RPMI8226 (cell line): ENCODE measurements around the gene ADARB2.

ENCODE experiments used
- DNase-seq: peaks from one replicate; pipeline ENCODE4 v3.0.0-alpha.2; 2015

ADARB2 gene

GRCh38 chr10:1735562-1735961 lies 1.8 kb downstream of the ADARB2 start:
- DNase-seq = no peak

DNA sequence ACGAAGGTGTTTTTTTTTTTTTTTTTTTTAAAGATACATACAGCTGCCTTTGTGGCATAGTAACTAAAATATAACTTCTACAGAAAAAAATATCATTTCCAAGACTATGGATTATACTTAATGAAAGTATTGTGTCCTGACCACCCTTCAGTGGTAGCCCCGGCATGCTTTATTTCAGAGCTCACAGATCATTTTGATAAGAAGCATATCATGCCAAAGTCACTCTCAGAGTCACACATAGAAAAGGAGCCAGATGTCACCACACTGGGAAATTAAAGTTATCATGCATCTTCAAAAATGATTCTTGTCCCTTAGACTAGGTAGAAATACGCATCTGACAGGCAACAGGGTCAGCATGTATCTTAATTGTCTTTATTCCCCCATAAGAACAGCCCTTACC lies 3.0 kb downstream of the ADARB2 start:
- DNase-seq = no peak

DNA sequence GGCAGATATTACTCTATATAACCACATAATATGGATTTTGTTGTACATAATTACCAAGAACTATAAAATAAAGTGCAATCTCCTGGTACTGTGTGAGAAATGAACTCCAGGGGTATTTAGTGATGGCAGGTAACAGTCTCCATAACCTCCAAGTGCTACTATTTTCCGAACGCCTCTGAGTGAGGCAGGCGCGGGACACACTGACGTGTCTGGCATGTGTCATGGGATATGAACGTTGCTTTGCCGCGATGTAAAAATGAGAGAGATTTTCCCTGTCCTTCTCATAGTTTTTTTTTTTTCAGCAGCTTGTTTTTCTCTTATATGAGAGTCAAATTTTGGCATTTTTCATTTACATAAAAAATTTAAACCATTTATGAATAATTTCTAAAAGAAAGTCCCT lies 3.6 kb downstream of the ADARB2 start:
- DNase-seq = no peak

DNA sequence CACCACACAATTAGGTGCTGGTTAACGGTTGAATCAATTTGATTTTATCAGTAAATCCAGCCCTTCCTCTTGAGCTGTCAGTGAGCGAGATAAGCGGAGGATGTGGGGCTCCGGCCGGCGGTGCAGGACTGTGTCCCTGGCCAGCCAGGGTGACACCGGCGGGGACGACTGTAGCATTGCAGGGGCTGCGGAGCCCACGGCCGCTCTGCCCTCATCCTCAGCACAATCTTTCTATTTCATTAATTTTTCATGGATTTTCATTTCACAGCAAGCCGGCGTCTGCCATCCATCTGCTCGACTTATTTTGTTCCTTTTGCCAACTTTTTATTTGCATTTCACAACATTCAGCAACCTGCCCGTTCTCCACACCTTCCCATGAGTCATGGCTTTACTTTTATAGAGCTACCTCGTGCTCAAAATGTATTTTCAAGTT lies 4.7 kb downstream of the ADARB2 start:
- DNase-seq = no peak

GRCh38 chr10:1731592-1731991 lies 5.7 kb downstream of the ADARB2 start:
- DNase-seq = no peak

DNA sequence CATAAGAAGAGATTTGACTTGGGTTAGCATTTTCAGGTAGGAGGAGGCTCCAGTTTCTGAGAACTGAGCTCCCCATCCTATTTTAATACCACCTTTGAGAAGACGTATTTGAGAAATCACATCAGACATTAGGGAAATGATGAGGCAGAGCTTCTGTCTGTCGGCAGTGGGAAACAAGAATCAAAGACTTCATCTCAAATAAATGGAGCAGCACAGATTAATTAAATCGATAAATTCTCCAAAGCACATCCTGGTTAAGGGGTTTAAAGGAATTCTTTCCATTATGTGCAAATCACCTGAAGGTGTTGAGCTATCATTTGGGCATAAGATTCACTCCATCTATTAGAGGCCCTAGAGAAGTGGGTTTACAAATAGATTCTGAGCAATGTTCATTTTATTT lies 7.6 kb downstream of the ADARB2 start:
- DNase-seq = no peak

DNA sequence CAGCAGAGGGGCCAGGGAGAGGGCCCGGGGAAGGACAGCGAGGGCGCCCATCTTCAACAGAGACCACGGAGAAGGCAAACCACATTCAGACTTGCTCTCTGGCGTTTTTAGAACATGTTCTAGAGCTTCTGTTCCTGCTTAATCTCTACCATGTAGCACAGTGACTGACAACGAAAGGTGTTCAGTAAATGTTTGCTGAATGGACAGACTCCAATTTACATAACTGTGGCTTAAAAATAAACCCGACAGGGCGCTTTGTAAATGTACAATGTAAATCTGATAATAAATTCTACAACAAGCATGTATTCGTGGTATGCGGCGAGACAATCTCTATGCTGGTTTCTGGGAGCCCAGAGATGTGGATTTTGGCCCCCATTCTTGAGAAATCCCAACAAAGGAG lies 10.5 kb downstream of the ADARB2 start:
- no peak for DNase-seq

DNA sequence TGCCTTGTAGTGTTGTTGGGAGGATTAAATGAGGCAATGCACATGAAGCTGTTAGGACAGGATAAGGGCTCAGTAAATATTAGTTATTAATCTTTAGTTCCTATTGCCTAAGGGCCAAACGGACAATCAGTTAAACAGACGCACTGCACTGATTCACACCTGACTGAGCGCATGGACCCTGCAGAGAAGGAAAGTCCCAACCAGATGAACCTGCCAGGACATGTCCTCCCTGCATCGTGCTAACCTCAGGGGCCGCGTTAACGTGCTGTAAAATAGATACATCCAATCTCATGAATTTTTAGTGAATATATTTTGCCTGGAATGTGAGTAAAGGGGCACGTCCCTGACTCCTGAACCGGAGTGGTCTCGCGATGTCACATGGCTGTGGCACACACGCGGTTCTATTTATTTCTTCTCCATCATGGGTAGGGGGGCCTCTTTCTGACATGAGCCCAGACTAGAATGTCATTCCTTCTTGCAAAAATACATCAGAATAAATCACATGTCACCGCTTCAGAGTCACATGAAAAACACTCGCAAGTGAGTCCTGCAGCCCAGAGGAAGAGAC lies 12.3 kb downstream of the ADARB2 start:
- no peak for DNase-seq

DNA sequence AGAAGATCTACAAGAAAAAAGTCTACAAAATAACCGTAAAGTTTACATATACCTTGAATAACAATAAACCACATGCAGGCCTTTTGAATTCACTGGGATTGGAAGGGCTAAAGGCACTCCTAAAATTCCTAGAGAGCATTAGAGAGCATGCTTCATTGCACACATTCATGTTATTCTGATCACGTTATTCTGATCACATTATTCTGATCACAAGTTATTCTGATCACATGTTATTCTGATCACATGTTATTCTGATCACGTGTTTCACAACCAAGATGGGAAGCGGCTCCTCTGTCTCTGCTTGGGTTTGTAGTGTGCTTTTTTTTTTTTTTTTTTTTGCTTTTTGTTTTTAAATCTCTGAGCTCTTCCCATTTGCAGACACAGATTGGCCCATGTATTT lies 20.5 kb downstream of the ADARB2 start:
- DNase-seq = no peak

DNA sequence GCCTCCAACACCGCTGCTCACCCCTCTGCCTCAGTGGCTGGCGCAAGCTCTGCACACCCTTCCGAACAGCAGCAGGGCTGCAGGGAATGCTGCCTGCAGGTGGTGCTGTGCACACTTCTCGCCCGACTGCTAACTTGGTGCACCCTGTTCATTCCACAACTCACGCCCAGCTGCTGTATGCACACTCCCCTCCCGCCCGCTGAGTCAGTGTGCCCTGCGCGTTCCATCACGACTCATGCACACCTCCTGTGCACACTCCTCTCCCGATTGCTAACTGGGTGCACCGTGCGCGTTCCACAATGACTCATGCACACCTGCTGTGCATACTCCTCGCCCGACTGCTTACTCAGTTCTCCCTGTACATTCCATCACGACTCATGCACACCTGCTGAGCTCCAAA lies 21.5 kb downstream of the ADARB2 start:
- DNase-seq = peak; percentile 51

GRCh38 chr10:1712944-1713671 lies 24.2 kb downstream of the ADARB2 start:
- DNase-seq = no peak

DNA sequence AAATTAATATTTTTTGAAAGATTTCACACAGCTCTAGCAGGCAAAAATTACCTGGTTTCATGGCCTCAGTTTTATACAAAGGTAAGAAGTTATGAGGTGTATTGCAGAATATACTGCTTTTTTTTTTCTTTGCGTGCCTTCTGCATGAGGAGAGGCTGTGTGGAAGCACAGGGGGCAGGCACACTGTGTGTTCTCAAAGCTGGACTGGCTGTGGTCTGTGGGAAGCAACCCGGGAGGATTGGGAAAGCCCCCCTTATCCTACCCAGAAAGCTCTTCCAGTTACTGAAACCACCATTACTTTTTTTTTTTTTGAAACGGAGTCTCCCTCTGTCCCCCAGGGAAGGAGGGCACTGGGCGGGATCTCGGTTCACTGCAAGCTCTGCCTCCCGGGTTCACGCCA lies 25.0 kb downstream of the ADARB2 start:
- DNase-seq = no peak

GRCh38 chr10:1709161-1709560 lies 28.2 kb downstream of the ADARB2 start:
- DNase-seq = no peak

GRCh38 chr10:1708746-1709145 lies 28.6 kb downstream of the ADARB2 start:
- no peak for DNase-seq

DNA sequence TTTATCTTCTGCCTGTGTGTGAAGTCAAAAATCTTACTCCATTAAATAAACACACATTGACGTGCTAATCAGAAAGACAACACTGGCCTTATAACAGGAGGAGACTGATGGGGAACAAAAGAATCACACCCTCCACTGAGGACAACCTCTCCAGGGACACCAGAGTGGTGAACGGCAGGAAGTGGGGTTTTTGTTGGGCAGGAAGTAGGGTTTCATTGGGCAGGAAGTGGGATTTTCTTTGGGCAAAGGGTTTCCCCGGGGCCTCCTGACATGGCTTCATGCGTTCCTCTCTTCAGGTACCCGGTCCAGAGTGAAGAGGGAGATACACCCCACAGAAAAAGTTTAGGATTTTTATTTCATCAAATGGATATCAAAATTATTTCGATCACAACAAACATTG lies 30.6 kb downstream of the ADARB2 start:
- DNase-seq = no peak

DNA sequence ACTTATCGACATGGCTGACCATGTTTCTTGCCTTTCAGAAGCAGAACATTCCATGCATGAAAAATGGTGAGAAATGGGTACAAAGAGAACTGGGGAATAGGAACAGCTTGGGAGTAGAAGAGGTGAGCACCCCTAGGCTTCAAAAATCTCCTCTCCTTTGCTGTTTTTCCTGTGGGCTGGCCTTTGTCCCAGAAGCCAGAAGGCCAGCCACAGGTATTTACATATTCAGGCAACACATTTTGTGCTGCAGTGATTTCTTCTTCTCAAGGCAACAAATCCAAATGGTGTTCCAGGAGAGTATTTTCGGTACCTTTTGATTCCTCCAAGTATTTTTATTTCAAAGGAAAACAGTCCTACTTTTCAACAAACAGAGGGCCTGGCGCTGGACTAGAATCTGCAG lies 31.1 kb downstream of the ADARB2 start:
- DNase-seq = no peak

GRCh38 chr10:1698185-1698584 lies 39.1 kb downstream of the ADARB2 start:
- no peak for DNase-seq

GRCh38 chr10:1696106-1696505 lies 41.2 kb downstream of the ADARB2 start:
- no peak for DNase-seq

GRCh38 chr10:1690086-1690485 lies 47.2 kb downstream of the ADARB2 start:
- no peak for DNase-seq

DNA sequence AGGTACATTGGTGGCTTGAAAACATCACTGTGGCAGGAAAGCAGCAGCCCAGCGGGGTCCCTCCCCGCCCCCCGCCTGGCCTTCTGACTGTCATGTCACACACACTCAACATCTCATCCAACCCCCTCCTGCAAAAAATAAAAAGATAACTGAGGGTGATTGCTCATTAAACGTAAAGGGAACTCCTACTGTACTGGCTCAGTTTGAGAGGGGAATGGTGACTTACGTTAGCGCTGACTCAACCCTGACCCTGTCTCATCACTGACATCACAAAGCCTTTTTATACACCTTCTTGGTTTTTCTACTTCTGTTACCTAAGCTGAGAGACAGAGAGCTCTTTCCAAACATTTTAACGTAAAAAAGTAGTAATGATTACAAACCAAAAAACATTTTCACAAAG lies 48.8 kb downstream of the ADARB2 start:
- no peak for DNase-seq

GRCh38 chr10:1687623-1688150 lies 49.6 kb downstream of the ADARB2 start:
- no peak for DNase-seq

DNA sequence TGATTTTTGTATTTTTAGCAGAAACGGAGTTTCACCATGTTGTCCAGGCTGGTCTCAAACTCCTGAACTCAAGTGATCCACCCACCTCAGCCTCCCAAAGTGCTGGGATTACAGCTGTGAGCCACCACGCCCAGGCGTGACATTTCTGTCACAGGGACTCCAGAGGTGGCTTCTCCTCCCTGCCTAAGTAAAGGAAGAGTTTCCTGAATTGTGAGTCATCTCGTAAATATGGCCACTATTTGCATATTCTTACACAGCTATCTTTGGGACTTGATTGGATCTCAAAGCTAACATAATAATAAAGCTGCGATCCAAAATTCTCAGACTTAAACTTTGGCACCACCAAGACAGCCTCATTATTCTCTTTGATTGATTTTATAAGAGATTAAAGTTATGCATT lies 50.1 kb downstream of the ADARB2 start:
- no peak for DNase-seq

DNA sequence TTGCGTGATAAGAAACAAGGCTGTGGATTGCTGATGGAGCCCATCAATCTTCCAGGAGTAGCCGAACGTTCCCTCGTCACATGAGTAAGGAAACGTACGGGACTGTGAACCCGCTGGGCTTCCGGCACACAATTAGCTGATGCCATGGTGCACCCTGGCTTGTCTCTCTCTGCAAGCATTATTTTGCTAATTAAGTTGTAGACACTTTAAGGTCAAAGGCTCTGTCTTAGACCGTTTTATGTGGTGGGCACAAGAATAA lies 50.9 kb downstream of the ADARB2 start:
- no peak for DNase-seq

DNA sequence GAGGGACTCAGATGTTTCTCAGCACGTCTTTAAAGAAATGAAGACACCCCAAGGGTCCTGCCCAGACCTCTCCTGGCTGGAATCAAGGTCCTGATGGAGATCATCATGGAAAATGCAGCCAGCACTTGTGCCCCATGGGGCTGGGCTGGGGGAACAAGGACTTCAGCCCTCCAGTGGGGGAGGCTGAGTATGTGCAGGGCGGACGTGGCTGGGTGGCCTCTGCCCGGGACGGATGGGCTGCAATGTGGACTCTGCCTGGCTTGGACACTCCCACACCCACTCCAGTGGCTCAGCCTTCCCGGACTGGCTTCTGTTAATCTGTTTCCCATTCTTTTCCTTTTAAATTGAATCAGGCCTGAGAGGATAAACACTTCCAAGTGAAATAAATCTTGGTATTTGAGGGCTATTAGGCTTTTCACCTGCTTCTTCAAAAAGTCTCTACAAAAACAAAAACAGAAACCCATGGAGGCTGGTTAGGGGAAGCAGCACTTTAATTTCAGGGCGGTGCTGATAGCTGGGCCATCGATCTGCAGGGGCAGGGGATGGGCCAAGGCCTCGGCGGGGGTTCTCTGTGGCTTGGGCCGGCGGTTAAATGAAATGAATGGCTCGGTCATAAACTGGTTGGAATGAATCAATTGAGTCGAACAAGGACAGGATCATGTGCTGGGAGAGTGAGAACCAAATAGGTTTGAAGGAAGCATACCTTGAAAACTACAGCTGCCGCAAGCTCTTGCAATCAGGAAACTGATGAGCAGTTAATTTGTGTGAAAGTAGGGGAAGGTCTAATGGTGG lies 51.4 kb downstream of the ADARB2 start:
- no peak for DNase-seq
